K562 (cell line): ENCODE results near the gene OPCML. TPM values are rescaled to one million over a fixed set of nuclear protein-coding genes. Genes with fewer than 3 reads are reported as not detected.

ENCODE experiments used
- ATAC-seq: fragments of 200-7000 bp; cut with Tn5 transposase; 3 replicates; pipeline ENCODE4 v1.9.1; 2020; ENCODE audit warnings: moderate library complexity
- BruUV-seq: library from RNA; stranded (reverse); fragments of 400-500 nt; replicated peaks from 2 replicates; lab custom pipeline; 2021; lab: Mats Ljungman, UMichigan
- CTCF ChIA-PET: fragments of 300-600 bp; formaldehyde crosslinking; extraction: SDS; loops from one replicate; lab custom pipeline; 2021; ENCODE audit warnings: low intra/inter-chr PET ratio; lab: Yijun Ruan, JAX
- POLR2A ChIA-PET: fragments of 300-600, 350-650 bp; sonication (Branson Sonifier 250); formaldehyde crosslinking; extraction: SDS; loops from one replicate; lab custom pipeline; 2021; ENCODE audit warnings: antibody characterized with exemption, inconsistent platforms; lab: Yijun Ruan, JAX
- DNase-seq, 4 experiments: peaks; one replicate each; pipeline versions ENCODE4 v3.0.0 to v3.0.0-alpha.2; 2011 to 2018; ENCODE audit warnings: low spot score in 3 of 4, mixed read lengths in 3 of 4; ENCODE audit errors: extremely low read depth in 1 of 4
- FAIRE-seq: peaks from 2 replicates; lab custom pipeline; 2011; peaks lifted over from hg19 to GRCh38; lab: Jason Lieb, UNC
- H2AFZ ChIP-seq: 2 replicates; pipeline ENCODE4 v1.6.0; 2011; ENCODE audit warnings: low read depth, low read length, control low read depth, inconsistent platforms
- H3K27ac ChIP-seq: fragments of 200-600 bp; 3 replicates; pipeline ENCODE4 v1.8.0; 2011; ENCODE audit warnings: low read depth, mild to moderate bottlenecking, control low read depth, inconsistent platforms, low read length, moderate library complexity, mixed read lengths; ENCODE audit errors: extremely low read depth
- H3K27me3 ChIP-seq, 2 experiments: fragments of 300-600 bp in 1 of 2; 2 replicates in 1 of 2; 3 replicates in 1 of 2; pipeline versions ENCODE4 v1.6.0 to v1.8.0; 2011; ENCODE audit warnings: inconsistent platforms in 2 of 2, low read length in 2 of 2, mild to moderate bottlenecking in 1 of 2, mixed read lengths in 1 of 2, moderate library complexity in 1 of 2; ENCODE audit not compliant: control insufficient read depth in 2 of 2, insufficient read depth in 2 of 2
- H3K36me3 ChIP-seq: fragments of 300-600 bp; 3 replicates; pipeline ENCODE4 v1.8.0; 2011; ENCODE audit warnings: mild to moderate bottlenecking, low read length, inconsistent platforms; ENCODE audit not compliant: control insufficient read depth, insufficient read depth
- H3K4me1 ChIP-seq, 2 experiments: fragments of 200-600 bp in 1 of 2; replicated peaks in 1 of 2; 2 replicates in 1 of 2; 3 replicates in 1 of 2; pipeline versions ENCODE4 v1.5.1 to v1.8.0; 2011; ENCODE audit warnings: inconsistent platforms in 2 of 2, low read length in 2 of 2, mild to moderate bottlenecking in 1 of 2, mixed read lengths in 1 of 2, moderate library complexity in 1 of 2; ENCODE audit not compliant: control insufficient read depth in 2 of 2, insufficient read depth in 2 of 2
- H3K4me2 ChIP-seq: 2 replicates; pipeline ENCODE4 v1.6.1; 2011; ENCODE audit warnings: low read length, control low read depth, inconsistent platforms, mixed read lengths; ENCODE audit not compliant: insufficient read depth
- H3K4me3 ChIP-seq: fragments of 200-600 bp; sonication (generic), shearing (Covaris generic); 2 replicates; pipeline ENCODE4 v1.5.1; 2016; ENCODE audit warnings: control low read depth, inconsistent platforms
- H3K79me2 ChIP-seq: fragments of 200-600 bp; 3 replicates; pipeline ENCODE4 v1.8.0; 2011; ENCODE audit warnings: low read length, inconsistent platforms; ENCODE audit not compliant: control insufficient read depth, insufficient read depth
- H3K9ac ChIP-seq, 2 experiments: 2 replicates each; pipeline versions ENCODE4 v1.6.0 to v1.6.1; 2011; ENCODE audit warnings: low read depth in 2 of 2, low read length in 2 of 2, control low read depth in 1 of 2, inconsistent platforms in 1 of 2, mild to moderate bottlenecking in 1 of 2, mixed read lengths in 1 of 2; ENCODE audit not compliant: insufficient read depth in 1 of 2
- H3K9me1 ChIP-seq: one replicate; pipeline ENCODE4 v1.6.0; 2011; ENCODE audit warnings: inconsistent platforms, mild to moderate bottlenecking, low read length, moderate library complexity; ENCODE audit not compliant: control insufficient read depth, insufficient read depth
- H3K9me3 ChIP-seq: replicated peaks from 2 replicates; pipeline ENCODE4 v1.5.1; 2011; ENCODE audit warnings: low read depth, low read length, inconsistent platforms; ENCODE audit not compliant: control insufficient read depth, insufficient read depth
- H4K20me1 ChIP-seq: replicated peaks from 2 replicates; pipeline ENCODE4 v1.6.1; 2011; ENCODE audit warnings: low read length, inconsistent platforms, mixed read lengths; ENCODE audit not compliant: control insufficient read depth, insufficient read depth
- EZH2 ChIP-seq: IDR thresholded peaks from 2 replicates; pipeline ENCODE4 v1.6.1; 2012; ENCODE audit warnings: low read depth, mild to moderate bottlenecking, inconsistent platforms, low read length, borderline replicate concordance
- POLR3G ChIP-seq: IDR thresholded peaks from 2 replicates; pipeline ENCODE4 v1.6.1; 2011; ENCODE audit not compliant: insufficient read length, insufficient replicate concordance; ENCODE audit errors: extremely low read depth
- WGBS: fragments of 100-300 bp; shearing (Covaris generic); methylation state at CpG from one replicate; pipeline ENCODE4 v1.1.6; 2016; ENCODE audit warnings: low coverage, mixed read lengths; ENCODE audit not compliant: insufficient coverage; ENCODE audit errors: missing lambda C conversion rate; 5-methylcytosine and 5-hydroxymethylcytosine counted together
- in situ Hi-C: fragments of 300-500 bp; cut with MboI; formaldehyde crosslinking; loops from 4 replicates; pipeline ENCODE4 v1.15.0; 2018; ENCODE audit warnings: inconsistent platforms, mixed read lengths
- intact Hi-C: fragments of 100-400 bp; cut with micrococcal nuclease; formaldehyde crosslinking; loops from 2 replicates; pipeline ENCODE4 v1.14.2; 2022
- polyA plus RNA-seq, 8 experiments: library from polyadenylated mRNA; depleted of rRNA in 4 of 8; stranded (reverse) in 5 of 8; unstranded in 3 of 8; fragments of >200 nt; fragmentation: Nextera tagmentation in 2 of 8; fragmentation: Illumina TruSeq in 1 of 8; extraction: Ambion mirVana in 2 of 8; extraction: Trizol in 1 of 8; gene quantifications; 2 replicates each; pipeline versions ENCODE4 v1.2.1 to v1.2.3, GENCODE V29; 2011 to 2014; ENCODE audit warnings: inconsistent platforms in 1 of 8, missing spikeins in 1 of 8
- total RNA-seq, 7 experiments: library from RNA; depleted of rRNA in 6 of 7; stranded (reverse); fragments of >200 nt in 6 of 7; fragmentation: Illumina TruSeq in 2 of 7; extraction: Trizol in 2 of 7; gene quantifications; 2 replicates each; pipeline versions ENCODE4 v1.2.1 to v1.2.3, GENCODE V29; 2011 to 2021; ENCODE audit warnings: low replicate concordance in 1 of 7
- TF ChIP-seq, protein P1 (sequence below): fragments of 250-450 bp; sonication (Bioruptor Pico); IDR thresholded peaks from 2 replicates; pipeline ENCODE4 v1.4.0; 2020
- TF ChIP-seq, protein P2 (sequence below): fragments of 200-800 bp; sonication (Bioruptor generic); IDR thresholded peaks from 2 replicates; pipeline ENCODE4 v1.6.1; 2016; ENCODE audit warnings: missing genetic modification characterization, missing compliant biosample characterization

The OPCML gene
- total and polyA plus RNA-seq, 9 of the 15 experiments (the other 6 are each of a cell fraction or from before 2014, with no cell fraction given), result not detected

DNA sequence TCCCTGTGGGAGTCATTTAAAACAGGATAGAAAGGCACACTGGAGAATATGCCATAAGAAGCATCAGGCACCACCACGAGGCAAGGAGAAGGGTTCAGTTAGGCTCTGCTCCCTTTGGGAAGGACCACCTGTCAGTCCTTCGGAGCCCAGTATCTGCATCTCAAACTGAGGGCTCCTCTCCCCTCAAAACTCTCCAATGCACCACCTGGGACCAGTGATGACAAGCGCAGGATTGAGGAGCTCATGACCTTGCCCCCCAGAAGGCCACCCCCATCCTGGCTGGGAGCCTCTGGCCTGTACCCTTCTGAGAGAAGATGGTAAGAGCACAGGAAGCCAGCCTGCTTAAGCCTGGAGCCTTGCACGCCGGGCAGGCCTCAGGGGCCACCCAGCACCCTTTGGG lies 39.4 kb downstream of the OPCML start:
- no TSS peak for BruUV-seq
- H3K9me1 ChIP-seq, result no peaks in the 10 kb centered on the region
- in situ Hi-C loops, result no loop called here

More for the DNA sequence above, 39.4 kb downstream of the OPCML start:
- 0% methylated on average over 5 of the region's 5 CpGs for WGBS
- Histone ChIP-seq H3K9ac (no peak overlapping the region), H3K4me1 (no peaks in the 10 kb centered on the region), H3K27me3 (no peaks in the 10 kb centered on the region), H3K79me2 (no peaks in the 10 kb centered on the region), H2AFZ (no peak overlapping the region), H3K4me3 (no peak overlapping the region), H3K36me3 (no peaks in the 10 kb centered on the region), H3K9me3 (no peaks in the 10 kb centered on the region)
- intact Hi-C loops, result no loop called here
- no peak for ATAC-seq
- TF ChIP-seq EZH2 (no peak), POLR3G (no peak)
- TF ChIP-seq, protein P1, sequence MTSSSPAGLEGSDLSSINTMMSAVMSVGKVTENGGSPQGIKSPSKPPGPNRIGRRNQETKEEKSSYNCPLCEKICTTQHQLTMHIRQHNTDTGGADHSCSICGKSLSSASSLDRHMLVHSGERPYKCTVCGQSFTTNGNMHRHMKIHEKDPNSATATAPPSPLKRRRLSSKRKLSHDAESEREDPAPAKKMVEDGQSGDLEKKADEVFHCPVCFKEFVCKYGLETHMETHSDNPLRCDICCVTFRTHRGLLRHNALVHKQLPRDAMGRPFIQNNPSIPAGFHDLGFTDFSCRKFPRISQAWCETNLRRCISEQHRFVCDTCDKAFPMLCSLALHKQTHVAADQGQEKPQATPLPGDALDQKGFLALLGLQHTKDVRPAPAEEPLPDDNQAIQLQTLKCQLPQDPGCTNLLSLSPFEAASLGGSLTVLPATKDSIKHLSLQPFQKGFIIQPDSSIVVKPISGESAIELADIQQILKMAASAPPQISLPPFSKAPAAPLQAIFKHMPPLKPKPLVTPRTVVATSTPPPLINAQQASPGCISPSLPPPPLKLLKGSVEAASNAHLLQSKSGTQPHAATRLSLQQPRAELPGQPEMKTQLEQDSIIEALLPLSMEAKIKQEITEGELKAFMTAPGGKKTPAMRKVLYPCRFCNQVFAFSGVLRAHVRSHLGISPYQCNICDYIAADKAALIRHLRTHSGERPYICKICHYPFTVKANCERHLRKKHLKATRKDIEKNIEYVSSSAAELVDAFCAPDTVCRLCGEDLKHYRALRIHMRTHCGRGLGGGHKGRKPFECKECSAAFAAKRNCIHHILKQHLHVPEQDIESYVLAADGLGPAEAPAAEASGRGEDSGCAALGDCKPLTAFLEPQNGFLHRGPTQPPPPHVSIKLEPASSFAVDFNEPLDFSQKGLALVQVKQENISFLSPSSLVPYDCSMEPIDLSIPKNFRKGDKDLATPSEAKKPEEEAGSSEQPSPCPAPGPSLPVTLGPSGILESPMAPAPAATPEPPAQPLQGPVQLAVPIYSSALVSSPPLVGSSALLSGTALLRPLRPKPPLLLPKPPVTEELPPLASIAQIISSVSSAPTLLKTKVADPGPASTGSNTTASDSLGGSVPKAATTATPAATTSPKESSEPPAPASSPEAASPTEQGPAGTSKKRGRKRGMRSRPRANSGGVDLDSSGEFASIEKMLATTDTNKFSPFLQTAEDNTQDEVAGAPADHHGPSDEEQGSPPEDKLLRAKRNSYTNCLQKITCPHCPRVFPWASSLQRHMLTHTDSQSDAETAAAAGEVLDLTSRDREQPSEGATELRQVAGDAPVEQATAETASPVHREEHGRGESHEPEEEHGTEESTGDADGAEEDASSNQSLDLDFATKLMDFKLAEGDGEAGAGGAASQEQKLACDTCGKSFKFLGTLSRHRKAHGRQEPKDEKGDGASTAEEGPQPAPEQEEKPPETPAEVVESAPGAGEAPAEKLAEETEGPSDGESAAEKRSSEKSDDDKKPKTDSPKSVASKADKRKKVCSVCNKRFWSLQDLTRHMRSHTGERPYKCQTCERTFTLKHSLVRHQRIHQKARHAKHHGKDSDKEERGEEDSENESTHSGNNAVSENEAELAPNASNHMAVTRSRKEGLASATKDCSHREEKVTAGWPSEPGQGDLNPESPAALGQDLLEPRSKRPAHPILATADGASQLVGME (CRISPR knock-in tag), result no peak
- TF ChIP-seq, protein P2, sequence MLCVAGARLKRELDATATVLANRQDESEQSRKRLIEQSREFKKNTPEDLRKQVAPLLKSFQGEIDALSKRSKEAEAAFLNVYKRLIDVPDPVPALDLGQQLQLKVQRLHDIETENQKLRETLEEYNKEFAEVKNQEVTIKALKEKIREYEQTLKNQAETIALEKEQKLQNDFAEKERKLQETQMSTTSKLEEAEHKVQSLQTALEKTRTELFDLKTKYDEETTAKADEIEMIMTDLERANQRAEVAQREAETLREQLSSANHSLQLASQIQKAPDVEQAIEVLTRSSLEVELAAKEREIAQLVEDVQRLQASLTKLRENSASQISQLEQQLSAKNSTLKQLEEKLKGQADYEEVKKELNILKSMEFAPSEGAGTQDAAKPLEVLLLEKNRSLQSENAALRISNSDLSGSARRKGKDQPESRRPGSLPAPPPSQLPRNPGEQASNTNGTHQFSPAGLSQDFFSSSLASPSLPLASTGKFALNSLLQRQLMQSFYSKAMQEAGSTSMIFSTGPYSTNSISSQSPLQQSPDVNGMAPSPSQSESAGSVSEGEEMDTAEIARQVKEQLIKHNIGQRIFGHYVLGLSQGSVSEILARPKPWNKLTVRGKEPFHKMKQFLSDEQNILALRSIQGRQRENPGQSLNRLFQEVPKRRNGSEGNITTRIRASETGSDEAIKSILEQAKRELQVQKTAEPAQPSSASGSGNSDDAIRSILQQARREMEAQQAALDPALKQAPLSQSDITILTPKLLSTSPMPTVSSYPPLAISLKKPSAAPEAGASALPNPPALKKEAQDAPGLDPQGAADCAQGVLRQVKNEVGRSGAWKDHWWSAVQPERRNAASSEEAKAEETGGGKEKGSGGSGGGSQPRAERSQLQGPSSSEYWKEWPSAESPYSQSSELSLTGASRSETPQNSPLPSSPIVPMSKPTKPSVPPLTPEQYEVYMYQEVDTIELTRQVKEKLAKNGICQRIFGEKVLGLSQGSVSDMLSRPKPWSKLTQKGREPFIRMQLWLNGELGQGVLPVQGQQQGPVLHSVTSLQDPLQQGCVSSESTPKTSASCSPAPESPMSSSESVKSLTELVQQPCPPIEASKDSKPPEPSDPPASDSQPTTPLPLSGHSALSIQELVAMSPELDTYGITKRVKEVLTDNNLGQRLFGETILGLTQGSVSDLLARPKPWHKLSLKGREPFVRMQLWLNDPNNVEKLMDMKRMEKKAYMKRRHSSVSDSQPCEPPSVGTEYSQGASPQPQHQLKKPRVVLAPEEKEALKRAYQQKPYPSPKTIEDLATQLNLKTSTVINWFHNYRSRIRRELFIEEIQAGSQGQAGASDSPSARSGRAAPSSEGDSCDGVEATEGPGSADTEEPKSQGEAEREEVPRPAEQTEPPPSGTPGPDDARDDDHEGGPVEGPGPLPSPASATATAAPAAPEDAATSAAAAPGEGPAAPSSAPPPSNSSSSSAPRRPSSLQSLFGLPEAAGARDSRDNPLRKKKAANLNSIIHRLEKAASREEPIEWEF (CRISPR knock-in tag), result no peak
- TF ChIP-seq, all 486 proteins: peak for 0
- Histone ChIP-seq H3K27ac (no peak overlapping the region), H4K20me1 (no peaks in the 10 kb centered on the region), H3K4me2 (no peak overlapping the region)
- FAIRE-seq (no peak), DNase-seq (no peak)
- ChIA-PET POLR2A (no interaction called here), CTCF (no interaction called here)
